Activated gamma-delta T cell (primary cell): Measurements from ENCODE around the gene R3HDM2.
A peak's percentile ranks its signal among the peaks of the same experiment; 100 is the strongest.

Experiments used
- DNase-seq: peaks from one replicate; lab custom pipeline; 2025; lab: John Stamatoyannopoulos, UW
- total RNA-seq, 2 donors: gene quantifications; one replicate each; lab custom pipeline; 2026; lab: John Stamatoyannopoulos, UW

Gene R3HDM2
- 33.0 to 34.2 reads per million in 2 donors for total RNA-seq

DNA sequence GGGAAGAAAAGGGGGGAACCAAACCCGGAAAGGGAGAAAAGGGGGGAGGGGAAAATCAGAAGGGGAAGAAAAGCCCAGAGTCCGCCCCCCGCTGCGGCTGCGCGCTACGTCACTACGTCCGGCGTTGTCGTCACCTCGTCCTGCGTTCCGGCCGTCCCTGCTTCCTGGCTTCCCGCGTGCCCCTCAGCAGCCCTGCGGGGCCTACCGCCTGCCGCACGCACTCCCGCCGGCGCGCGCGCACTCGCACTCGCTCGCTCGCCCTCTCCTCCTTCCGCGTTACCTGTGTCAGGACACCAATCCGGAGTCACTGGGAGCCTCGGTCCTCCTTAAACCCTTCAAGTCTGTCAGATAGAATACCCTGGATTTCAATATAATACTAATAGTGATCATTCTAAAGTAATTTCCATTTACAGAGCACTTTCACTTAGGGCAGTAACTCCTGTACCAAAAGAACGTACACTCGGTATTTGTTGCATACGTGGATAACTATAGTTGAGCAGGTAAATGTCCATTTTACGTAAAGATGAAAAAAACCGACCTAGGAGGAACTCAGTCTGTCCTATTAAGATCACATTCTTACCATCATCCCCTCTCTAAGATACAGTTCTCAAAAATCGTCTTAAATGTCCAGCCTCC lies at the start of gene R3HDM2:
Gene R3HDM2 (minus strand): TSS at position 113 of the 636 bp plus-strand sequence. CDS start 120,615 bp downstream, outside the sequence.
- peak; percentile 94 for DNase-seq

DNA sequence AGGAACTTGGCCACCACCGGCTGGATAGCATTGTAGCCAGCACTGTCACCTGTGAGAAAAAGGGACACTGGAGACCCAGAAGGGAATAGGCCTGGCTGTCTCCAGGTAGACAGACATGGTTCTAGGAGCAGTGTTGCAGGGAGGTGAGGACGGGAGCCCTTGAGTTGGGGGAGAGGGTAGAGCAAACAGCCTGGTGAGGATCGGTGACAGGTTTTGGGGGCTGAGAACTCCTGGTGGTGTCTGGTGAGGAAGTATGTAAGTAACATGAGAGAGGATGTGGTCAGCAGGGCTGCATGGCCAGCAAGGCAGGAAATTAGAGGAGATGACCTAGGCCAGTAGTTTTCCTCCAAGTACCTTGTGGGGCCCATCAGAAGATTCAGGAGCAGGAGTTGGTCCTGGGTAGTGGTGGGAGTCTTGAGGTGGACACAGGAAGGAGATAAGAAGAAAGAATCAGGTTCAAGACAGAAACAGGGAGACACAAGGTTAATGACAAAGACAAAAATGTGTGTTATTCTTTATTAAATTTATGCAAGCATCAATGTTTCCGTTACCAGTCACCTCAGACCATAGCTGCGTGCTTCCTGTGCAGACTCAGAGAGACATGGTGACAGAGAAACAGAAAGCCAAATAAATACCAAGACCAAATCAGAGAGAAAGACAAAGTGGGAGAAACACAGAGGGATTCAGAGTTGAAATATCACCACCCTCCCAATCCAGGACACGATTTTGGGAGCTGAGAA lies 48.7 kb upstream of the R3HDM2 start, which contains the start of gene ARHGAP9:
Gene ARHGAP9 (minus strand): TSS at position 491 of the 740 bp plus-strand sequence. CDS start 460 bp downstream, at position 31.
- no peak for DNase-seq

DNA sequence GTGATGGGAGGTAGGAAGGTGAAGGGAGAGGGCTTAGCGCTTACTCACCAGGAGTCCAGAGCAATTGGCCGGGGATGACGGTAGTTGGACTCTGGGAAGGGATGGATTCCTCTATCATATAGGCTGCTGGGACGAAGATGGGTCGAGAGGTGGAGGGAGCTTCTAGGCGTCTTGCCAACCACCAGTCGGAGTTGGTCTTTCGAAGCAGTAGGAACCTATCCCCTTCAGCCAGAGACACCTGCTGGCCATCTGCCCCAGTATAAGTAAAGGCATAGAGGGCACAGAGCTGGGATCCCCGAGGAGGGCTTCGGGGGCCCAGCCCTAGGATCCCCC lies 48.2 kb upstream of the R3HDM2 start:
- DNase-seq: no peak

DNA sequence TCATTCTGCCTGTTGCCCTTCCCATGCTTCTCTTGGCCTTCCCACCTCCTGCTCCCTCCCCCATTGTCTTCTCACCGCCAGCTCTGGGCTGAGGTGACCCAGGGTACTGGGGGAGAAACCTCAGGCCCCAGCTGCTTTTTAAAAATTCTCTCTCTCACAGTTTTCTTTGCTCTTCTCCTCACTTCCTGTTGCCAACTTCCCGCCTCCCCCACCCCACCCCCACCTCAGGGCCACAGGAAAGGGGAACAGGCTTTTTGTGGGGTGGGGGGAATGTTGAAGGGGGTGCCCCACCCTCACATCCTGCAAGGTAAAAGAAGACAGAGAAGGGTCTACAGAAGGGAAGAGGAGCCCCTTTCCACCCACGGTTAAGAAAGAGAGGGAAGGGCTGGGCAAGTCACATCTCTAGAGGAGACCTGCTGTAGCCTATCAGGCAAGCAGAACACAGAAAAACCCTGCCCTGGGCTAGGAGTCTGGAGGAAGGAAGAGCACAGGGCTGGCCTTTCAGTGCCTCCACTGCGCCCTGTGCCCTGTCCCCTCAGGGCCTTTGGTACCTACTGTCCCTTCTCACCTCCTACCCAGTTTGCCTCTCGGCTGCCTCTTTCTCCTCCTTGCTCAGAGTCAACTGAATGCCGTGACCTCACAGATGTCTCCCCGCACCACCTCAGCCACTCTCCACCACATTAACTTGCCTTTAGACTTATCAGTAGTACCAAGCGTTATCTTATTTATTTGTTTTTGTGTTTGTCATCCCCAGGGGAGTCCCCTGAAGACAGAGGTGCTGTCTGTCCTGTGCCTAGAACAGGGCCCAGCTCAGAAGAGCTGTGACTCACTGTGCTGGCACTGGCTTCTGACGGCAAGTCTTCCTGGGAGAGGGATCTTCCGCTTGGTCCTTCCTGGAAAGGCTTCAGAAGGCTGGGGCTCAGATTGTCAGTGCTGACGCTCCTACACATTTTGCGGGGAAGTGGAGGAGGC lies 47.2 kb upstream of the R3HDM2 start:
- no peak for DNase-seq

- DNase-seq: no peak
Observed at GRCh38 chr12:57476993-57477709, 46.3 kb upstream of the R3HDM2 start.

- peak; percentile 43 for DNase-seq
Observed at GRCh38 chr12:57476162-57476992, 45.5 kb upstream of the R3HDM2 start.

GRCh38 chr12:57475271-57476161 lies 44.7 kb upstream of the R3HDM2 start:
- no peak for DNase-seq

GRCh38 chr12:57474862-57475261 lies 44.0 kb upstream of the R3HDM2 start:
- no peak for DNase-seq

GRCh38 chr12:57474430-57474829 lies 43.6 kb upstream of the R3HDM2 start:
- no peak for DNase-seq

DNA sequence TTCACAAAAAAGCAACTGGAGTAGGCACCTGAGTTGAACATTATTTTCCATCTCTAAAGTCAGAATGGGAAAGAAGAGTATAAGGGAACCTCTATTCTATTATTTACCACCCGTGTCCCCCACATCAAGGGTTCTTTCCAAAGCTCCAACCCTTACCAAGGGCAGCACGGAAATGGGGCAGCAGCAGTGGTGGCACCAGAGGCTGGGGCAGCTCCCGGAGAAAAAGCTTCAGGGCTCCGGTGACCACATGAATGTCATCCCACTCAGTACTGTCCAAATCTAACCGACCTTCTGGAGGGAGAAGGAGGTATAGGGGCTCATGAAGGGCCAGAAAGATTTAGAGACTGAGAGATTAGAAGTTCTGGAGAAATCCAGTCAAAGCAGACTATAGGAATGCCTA lies 43.0 kb upstream of the R3HDM2 start:
- DNase-seq: no peak

DNA sequence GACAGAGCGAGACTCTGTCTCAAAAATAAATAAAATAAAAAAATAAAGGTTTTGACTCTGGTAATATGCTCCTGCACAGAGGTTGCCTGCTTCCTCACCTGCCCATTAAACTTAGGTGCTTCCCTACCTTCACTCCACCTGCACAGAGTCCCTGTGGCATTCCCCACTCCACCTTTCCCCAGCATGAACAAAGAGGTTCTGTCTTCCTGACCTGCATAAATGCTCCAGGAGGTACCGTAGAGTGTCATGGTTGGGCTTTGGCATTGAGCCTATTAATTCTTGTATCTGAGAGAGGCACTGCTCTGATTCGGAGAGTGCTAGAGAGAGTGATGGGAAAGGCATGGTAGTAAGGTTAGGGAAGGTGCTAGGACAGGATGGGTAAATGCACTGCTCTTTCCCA lies 42.5 kb upstream of the R3HDM2 start:
- no peak for DNase-seq

DNA sequence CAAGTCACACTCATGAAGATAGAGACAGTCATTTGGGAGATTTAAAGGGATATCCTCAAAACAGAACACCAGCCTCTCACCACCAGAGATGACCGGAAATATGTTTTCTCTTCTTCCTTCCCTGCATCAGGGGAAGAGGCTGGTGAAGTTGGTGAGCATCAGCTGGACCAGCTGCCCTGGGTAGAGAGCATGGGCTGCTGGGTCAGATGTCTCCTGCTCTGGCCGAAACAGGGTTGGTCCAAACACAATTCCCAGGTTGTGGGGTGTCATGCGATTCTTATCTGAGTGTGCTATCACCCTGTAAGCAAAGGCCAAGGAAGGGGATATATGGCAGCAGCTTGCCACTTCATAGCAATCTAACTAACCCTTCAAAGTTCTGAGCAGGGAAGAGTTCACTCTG lies 41.5 kb upstream of the R3HDM2 start:
- DNase-seq: no peak

GRCh38 chr12:57471661-57472060 lies 40.8 kb upstream of the R3HDM2 start:
- no peak for DNase-seq

GRCh38 chr12:57470970-57471656 lies 40.3 kb upstream of the R3HDM2 start:
- DNase-seq: no peak

DNA sequence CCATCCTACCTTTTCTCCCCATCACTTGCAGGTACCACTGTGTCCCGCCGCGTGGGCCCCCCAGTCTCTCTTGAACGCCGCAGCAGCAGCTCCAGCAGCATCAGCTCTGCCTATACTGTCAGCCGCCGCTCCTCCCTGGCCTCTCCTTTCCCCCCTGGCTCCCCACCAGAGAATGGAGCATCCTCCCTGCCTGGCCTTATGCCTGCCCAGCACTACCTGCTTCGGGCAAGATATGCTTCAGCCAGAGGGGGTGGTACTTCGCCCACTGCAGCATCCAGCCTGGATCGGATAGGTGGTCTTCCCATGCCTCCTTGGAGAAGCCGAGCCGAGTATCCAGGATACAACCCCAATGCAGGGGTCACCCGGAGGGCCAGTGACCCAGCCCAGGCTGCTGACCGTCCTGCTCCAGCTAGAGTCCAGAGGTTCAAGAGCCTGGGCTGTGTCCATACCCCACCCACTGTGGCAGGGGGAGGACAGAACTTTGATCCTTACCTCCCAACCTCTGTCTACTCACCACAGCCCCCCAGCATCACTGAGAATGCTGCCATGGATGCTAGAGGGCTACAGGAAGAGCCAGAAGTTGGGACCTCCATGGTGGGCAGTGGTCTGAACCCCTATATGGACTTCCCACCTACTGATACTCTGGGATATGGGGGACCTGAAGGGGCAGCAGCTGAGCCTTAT lies 39.6 kb upstream of the R3HDM2 start:
- no peak for DNase-seq

DNA sequence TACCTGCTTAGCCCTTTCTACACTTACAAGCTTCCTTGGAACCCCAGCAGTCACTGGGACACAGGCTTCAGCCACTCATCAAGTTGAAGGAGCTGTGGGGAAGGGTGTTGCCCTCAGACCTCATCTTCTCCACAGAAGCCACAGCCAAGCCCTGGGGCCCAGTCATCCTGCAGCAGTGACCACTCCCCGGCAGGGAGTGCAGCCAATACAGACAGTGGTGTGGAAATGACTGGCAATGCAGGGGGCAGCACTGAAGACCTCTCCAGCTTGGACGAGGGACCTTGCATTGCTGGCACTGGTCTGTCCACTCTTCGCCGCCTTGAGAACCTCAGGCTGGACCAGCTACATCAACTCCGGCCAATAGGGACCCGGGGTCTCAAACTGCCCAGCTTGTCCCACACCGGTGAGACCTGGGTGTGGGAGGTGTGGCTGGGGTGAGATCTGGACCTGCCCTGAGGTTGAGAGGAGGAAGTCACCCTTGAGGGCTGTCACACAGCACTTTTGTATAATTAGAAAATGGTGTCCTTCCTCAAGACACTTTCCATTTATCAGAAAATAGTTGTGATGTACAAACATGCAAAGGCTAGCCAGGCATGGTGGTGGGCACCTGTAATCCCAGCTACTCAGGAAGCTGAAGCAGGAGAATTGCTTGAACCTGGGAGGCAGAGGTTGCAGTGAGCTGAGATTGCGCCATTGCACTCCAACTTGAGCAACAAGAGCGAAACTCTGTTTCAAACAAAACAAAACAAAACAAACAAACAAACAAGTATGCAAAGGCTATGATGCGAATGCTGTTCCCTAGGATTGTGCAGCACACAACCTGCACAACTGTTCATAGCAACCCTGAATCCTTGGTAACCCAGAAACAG lies 38.7 kb upstream of the R3HDM2 start:
- no peak for DNase-seq

- DNase-seq: no peak
Observed at GRCh38 chr12:57467915-57468314, 37.1 kb upstream of the R3HDM2 start.
